ENCODE measurements around the gene DLG4. TPM values are rescaled to one million over a fixed set of nuclear protein-coding genes. Genes with fewer than 3 reads are reported as not detected.
"Not testable (repeated sequence)": the region's sequence is repeated elsewhere in the genome, so short reads cannot be mapped to it uniquely, and the experiment has no call there.

Gene DLG4
- total and polyA plus RNA-seq, 2 donors (not counting 1 experiment from before 2014, with no cell fraction given): 2.0 to 12.5 TPM

DNA sequence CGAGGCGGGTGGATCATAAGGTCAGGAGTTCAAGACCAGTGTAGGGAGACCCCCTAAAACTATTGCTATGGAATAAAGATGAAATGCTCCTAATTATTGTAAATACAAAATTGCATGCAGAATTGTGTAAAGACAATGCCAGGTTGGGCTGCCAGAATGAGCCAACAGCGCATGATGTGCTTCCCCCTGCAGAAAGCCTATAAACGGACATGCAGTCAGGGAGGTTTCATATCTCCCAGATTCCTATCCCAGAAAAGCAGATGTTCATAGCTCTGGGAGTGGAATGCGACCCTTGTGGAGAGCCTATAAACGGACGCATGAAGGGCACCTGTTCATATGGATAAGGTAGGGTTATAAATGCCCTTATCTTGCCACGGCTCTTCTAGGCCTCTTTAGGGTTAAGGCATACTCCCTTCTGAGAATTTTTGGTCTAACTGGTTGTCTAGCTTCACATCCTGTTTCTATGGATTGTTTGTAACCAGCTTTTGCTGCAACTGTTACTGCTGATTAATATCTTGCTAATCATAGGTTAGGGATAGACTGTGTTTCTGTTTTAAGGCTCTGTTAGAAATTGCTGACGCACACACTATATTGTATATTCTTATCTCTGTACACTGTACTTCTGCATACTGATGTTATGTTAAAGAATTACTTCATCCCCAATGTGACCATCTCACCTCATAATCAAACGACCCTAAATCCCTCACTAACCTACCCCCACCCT lies 50.6 kb downstream of the DLG4 start:
- intact Hi-C loops (cut with micrococcal nuclease); H3K36me3 ChIP-seq (replicated peaks in 1 of 2; ENCODE audit: control extremely low read depth in 1 of 2, control insufficient read depth in 1 of 2, extremely low read depth in 1 of 2, insufficient read depth in 2 of 2, low read length in 1 of 2); H3K27ac ChIP-seq (ENCODE audit: low read length in 2 of 2); H3K4me3 ChIP-seq (ENCODE audit: control extremely low read depth in 1 of 5, extremely low read depth in 1 of 5, insufficient read depth in 1 of 5, low read depth in 2 of 5, low read length in 4 of 5); H3K4me3 Mint-ChIP-seq; H4K20me1 ChIP-seq (ENCODE audit: control insufficient read depth, insufficient read depth, low read length, poor library complexity, severe bottlenecking); H3K9me3 Mint-ChIP-seq (ENCODE audit: insufficient read depth); POLR2A ChIA-PET; H2AFZ ChIP-seq (ENCODE audit: insufficient read depth, low read depth, low read length, poor library complexity, severe bottlenecking); ATAC-seq (ENCODE audit: low read depth); H3K4me2 ChIP-seq (replicated peaks; ENCODE audit: low read depth, low read length, poor library complexity, severe bottlenecking); DNase-seq; H3K4me1 Mint-ChIP-seq; H3K4me1 ChIP-seq (ENCODE audit: control insufficient read depth in 2 of 2, insufficient read depth in 2 of 2, low read length in 2 of 2); H3K9ac ChIP-seq (ENCODE audit: low read length); H3K27ac Mint-ChIP-seq; H3K79me2 ChIP-seq (ENCODE audit: control insufficient read depth, insufficient read depth, low read length): not testable (repeated sequence)
- whole genome bisulfite sequencing (ENCODE audit: insufficient coverage): no CpG with 5 or more reads among the region's 10 CpGs
- CTCF ChIA-PET: interaction anchor here (1.1 kb wide), 1 partner anchor 33 kb away, joined by 4 read pairs; no protein-coding TSS in a partner anchor
- H3K27me3 ChIP-seq (replicated peaks in 1 of 4; ENCODE audit: control extremely low read depth in 1 of 4, control insufficient read depth in 3 of 4, insufficient read depth in 4 of 4, low read length in 3 of 4): peaks cover 0 to 10% (median 3%) of the 10 kb centered on the region in 4 experiments
- peaks cover 14% of the 10 kb centered on the region for H3K27me3 Mint-ChIP-seq
- peaks cover 0 to 22% (median 7%) of the 10 kb centered on the region in 3 donors for H3K9me3 ChIP-seq (ENCODE audit: control extremely low read depth in 1 of 3, control insufficient read depth in 2 of 3, insufficient read depth in 1 of 3, low read length in 2 of 3)

DNA sequence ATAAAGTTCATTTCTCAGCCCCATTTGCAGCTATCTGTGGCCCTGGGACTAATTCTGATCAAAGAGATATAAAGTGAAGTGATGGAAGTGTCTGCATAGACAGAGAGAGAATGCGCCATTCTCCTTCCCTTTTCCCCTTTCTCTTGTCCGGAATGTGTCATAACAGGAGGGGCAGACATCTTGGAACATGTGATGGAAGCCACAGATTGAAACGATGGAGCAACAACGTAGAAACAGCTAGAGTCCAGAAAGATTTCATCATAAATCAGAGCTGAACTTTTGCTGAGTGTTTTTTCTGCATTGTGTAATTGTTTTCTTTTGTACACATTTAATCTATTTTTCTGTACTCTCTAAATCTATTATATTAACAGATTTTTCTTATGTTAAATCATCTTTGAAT lies 51.8 kb downstream of the DLG4 start:
- Histone ChIP-seq H3K79me2 (ENCODE audit: control insufficient read depth, insufficient read depth, low read length) (no peaks in the 10 kb centered on the region), H3K9me3 (ENCODE audit: control extremely low read depth in 1 of 3, control insufficient read depth in 2 of 3, insufficient read depth in 1 of 3, low read length in 2 of 3) (peaks cover 0 to 20% (median 7%) of the 10 kb centered on the region in 3 donors), H3K4me3 (ENCODE audit: control extremely low read depth in 1 of 5, extremely low read depth in 1 of 5, insufficient read depth in 1 of 5, low read depth in 2 of 5, low read length in 4 of 5) (no peak overlapping the region), H4K20me1 (ENCODE audit: control insufficient read depth, insufficient read depth, low read length, poor library complexity, severe bottlenecking) (no peaks in the 10 kb centered on the region), H3K36me3 (replicated peaks in 1 of 2; ENCODE audit: control extremely low read depth in 1 of 2, control insufficient read depth in 1 of 2, extremely low read depth in 1 of 2, insufficient read depth in 2 of 2, low read length in 1 of 2) (no peaks in the 10 kb centered on the region), H3K4me1 (ENCODE audit: control insufficient read depth in 2 of 2, insufficient read depth in 2 of 2, low read length in 2 of 2) (no peaks in the 10 kb centered on the region), H3K9ac (ENCODE audit: low read length) (no peak overlapping the region), H3K27me3 (replicated peaks in 1 of 4; ENCODE audit: control extremely low read depth in 1 of 4, control insufficient read depth in 3 of 4, insufficient read depth in 4 of 4, low read length in 3 of 4) (peaks cover 0 to 5% (median 0%) of the 10 kb centered on the region in 4 experiments), H2AFZ (ENCODE audit: insufficient read depth, low read depth, low read length, poor library complexity, severe bottlenecking) (no peak overlapping the region), H3K4me2 (replicated peaks; ENCODE audit: low read depth, low read length, poor library complexity, severe bottlenecking) (no peak overlapping the region), H3K27ac (ENCODE audit: low read length in 2 of 2) (no peak overlapping the region)
- WGBS (ENCODE audit: insufficient coverage): 80% methylated on average over 1 of the region's 4 CpGs
- Mint-ChIP-seq H3K27me3 (peaks cover 16% of the 10 kb centered on the region), H3K27ac (no peak overlapping the region), H3K4me3 (no peak overlapping the region), H3K9me3 (ENCODE audit: insufficient read depth) (peaks cover 4% of the 10 kb centered on the region), H3K4me1 (no peaks in the 10 kb centered on the region)
- DNase-seq (no peak), ATAC-seq (ENCODE audit: low read depth) (no peak)
- TF ChIP-seq EZH2 (IDR thresholded peaks at IDR 0.05; ENCODE audit: borderline replicate concordance, insufficient read depth, low read depth, low read length, poor library complexity, severe bottlenecking): no peak
- TF ChIP-seq, protein P1, sequence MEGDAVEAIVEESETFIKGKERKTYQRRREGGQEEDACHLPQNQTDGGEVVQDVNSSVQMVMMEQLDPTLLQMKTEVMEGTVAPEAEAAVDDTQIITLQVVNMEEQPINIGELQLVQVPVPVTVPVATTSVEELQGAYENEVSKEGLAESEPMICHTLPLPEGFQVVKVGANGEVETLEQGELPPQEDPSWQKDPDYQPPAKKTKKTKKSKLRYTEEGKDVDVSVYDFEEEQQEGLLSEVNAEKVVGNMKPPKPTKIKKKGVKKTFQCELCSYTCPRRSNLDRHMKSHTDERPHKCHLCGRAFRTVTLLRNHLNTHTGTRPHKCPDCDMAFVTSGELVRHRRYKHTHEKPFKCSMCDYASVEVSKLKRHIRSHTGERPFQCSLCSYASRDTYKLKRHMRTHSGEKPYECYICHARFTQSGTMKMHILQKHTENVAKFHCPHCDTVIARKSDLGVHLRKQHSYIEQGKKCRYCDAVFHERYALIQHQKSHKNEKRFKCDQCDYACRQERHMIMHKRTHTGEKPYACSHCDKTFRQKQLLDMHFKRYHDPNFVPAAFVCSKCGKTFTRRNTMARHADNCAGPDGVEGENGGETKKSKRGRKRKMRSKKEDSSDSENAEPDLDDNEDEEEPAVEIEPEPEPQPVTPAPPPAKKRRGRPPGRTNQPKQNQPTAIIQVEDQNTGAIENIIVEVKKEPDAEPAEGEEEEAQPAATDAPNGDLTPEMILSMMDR (IDR thresholded peaks at IDR 0.05): no peak
- intact Hi-C loops (cut with micrococcal nuclease): no loop called here
- CTCF ChIA-PET: interaction anchor here (0.6 to 1.2 kb wide), 2 partner anchors 112 to 122 kb away, joined by 3 read pairs; no protein-coding TSS in a partner anchor
- POLR2A ChIA-PET: no interaction called here

Measured in B cell (primary cell).